Measurements from ENCODE around the gene TNFRSF1A. TPM values are rescaled to one million over a fixed set of nuclear protein-coding genes. Genes with fewer than 3 reads are reported as not detected.
"Not testable (repeated sequence)": the region's sequence is repeated elsewhere in the genome, so short reads cannot be mapped to it uniquely, and the experiment has no call there.

The TNFRSF1A gene
- total and polyA plus RNA-seq, 9 of the 15 experiments (the other 6 are each of a cell fraction or from before 2014, with no cell fraction given), result 0.76 to 43.5 (median 30.0) TPM

DNA sequence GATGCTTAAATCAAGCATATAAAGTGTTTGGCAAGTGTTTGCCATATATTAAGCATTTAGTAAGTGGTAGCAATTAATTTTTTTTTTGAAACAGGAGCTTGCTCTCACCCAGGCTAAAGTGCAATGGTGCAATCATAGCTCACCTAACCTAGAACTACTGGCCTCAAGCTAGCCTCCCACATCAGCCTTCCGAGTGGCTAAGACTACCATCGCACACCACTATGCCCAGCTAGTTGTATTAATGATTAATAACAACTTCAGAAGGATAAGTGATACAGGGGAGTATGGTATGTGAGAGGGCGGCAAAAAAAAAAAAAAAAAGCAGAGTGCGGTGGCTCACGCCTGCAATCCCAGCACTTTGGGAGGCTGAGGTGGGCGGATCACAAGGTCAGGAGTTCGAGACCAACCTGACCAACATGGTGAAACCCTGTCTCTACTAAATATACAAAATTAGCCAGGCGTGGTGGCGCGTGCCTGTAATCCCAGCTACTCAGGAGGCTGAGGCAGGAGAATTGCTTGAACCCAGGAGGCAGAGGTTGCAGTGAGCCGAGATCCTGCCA is 2.3 kb upstream of the TNFRSF1A start:
- H3K9ac ChIP-seq (ENCODE audit: insufficient read depth in 1 of 2, low read depth in 2 of 2, low read length in 2 of 2); H3K27ac ChIP-seq (ENCODE audit: extremely low read depth, low read depth, low read length); in situ Hi-C loops (cut with MboI); BruUV-seq (replicated peaks); H3K9me3 ChIP-seq (replicated peaks; ENCODE audit: control insufficient read depth, insufficient read depth, low read depth, low read length); H3K4me2 ChIP-seq (ENCODE audit: insufficient read depth, low read length); H2AFZ ChIP-seq (ENCODE audit: low read depth, low read length); FAIRE-seq; H3K36me3 ChIP-seq (ENCODE audit: control insufficient read depth, insufficient read depth, low read length); CTCF ChIA-PET (ENCODE audit: low intra/inter-chr PET ratio); DNase-seq (ENCODE audit: extremely low read depth in 1 of 4, low spot score in 3 of 4); H3K4me3 ChIP-seq; ATAC-seq; intact Hi-C loops (cut with micrococcal nuclease); H3K9me1 ChIP-seq (ENCODE audit: control insufficient read depth, insufficient read depth, low read length): not testable (repeated sequence)
- POLR2A ChIA-PET, result interaction anchor here (0.6 kb wide), 1 partner anchor 24 kb away, joined by 3 read pairs; no protein-coding TSS in a partner anchor
- Histone ChIP-seq H3K4me1 (replicated peaks in 1 of 2; ENCODE audit: control insufficient read depth in 2 of 2, insufficient read depth in 2 of 2, low read length in 2 of 2) (peaks cover 43 to 48% of the 10 kb centered on the region in 2 experiments), H3K79me2 (ENCODE audit: control insufficient read depth, insufficient read depth, low read length) (peaks cover 28% of the 10 kb centered on the region), H3K27me3 (ENCODE audit: control insufficient read depth in 2 of 2, insufficient read depth in 2 of 2, low read length in 2 of 2) (peaks cover 0 to 19% of the 10 kb centered on the region in 2 experiments; a peak in 2 of 5 replicates), H4K20me1 (replicated peaks; ENCODE audit: control insufficient read depth, insufficient read depth, low read length) (peaks cover 11% of the 10 kb centered on the region; the same call in 1 of the 2 replicates)
- peak; percentile 58 for TF ChIP-seq EGR1 (conservative IDR thresholded peaks at IDR 0.05)
- 44% methylated on average over 4 of the region's 11 CpGs for WGBS (ENCODE audit: insufficient coverage, low coverage, missing lambda C conversion rate)

DNA sequence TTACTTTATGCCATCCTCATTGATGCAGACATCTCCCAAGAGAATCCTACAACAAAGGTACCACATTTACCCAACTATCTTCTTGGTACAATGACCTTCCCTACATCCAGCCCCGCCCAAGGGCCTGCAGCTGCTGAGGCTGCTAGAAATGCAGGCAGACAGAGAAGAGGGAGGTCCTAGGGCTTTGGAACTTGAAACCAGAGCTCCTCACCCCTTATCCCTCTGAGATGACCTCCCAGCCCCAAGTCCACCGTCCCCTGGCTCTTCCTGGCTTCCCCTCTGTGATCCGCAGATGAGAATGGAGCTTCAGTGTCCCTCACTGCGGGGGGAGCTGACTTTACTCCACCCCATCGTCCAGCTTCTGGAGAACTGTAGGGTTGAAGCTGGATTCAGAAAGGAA is 1.6 kb upstream of the TNFRSF1A start:
- Histone ChIP-seq H3K27me3 (ENCODE audit: control insufficient read depth in 2 of 2, insufficient read depth in 2 of 2, low read length in 2 of 2) (peaks cover 0 to 17% of the 10 kb centered on the region in 2 experiments; a peak in 2 of 5 replicates), H4K20me1 (replicated peaks; ENCODE audit: control insufficient read depth, insufficient read depth, low read length) (peaks cover 11% of the 10 kb centered on the region; the same call in 1 of the 2 replicates), H3K9me3 (replicated peaks; ENCODE audit: control insufficient read depth, insufficient read depth, low read depth, low read length) (no peaks in the 10 kb centered on the region), H3K79me2 (ENCODE audit: control insufficient read depth, insufficient read depth, low read length) (peaks cover 35% of the 10 kb centered on the region), H2AFZ (ENCODE audit: low read depth, low read length) (no peak overlapping the region; the same call in 1 of the 2 replicates), H3K4me3 (no peak overlapping the region), H3K4me2 (ENCODE audit: insufficient read depth, low read length) (no peak overlapping the region), H3K4me1 (replicated peaks in 1 of 2; ENCODE audit: control insufficient read depth in 2 of 2, insufficient read depth in 2 of 2, low read length in 2 of 2) (peaks cover 43 to 52% of the 10 kb centered on the region in 2 experiments), H3K9me1 (ENCODE audit: control insufficient read depth, insufficient read depth, low read length) (no peaks in the 10 kb centered on the region), H3K36me3 (ENCODE audit: control insufficient read depth, insufficient read depth, low read length) (peaks cover 4% of the 10 kb centered on the region; the same call in 2 of the 3 replicates), H3K27ac (ENCODE audit: extremely low read depth, low read depth, low read length) (no peak overlapping the region), H3K9ac (ENCODE audit: insufficient read depth in 1 of 2, low read depth in 2 of 2, low read length in 2 of 2) (peak overlapping the region in 1 of 2 experiments; percentile 43; a peak in 1 of 4 replicates)
- in situ Hi-C loops (cut with MboI), result no loop called here
- 26% methylated on average over 4 of the region's 5 CpGs for WGBS (ENCODE audit: insufficient coverage, low coverage, missing lambda C conversion rate)
- no peak for TF ChIP-seq POLR2G (IDR thresholded peaks at IDR 0.05; ENCODE audit: low read depth, low read length)
- no peak for TF ChIP-seq MCM7 (IDR thresholded peaks at IDR 0.05)
- TF ChIP-seq ZNF124 (CRISPR knock-in tag; IDR thresholded peaks at IDR 0.05), result no peak
- TF ChIP-seq, protein P1, sequence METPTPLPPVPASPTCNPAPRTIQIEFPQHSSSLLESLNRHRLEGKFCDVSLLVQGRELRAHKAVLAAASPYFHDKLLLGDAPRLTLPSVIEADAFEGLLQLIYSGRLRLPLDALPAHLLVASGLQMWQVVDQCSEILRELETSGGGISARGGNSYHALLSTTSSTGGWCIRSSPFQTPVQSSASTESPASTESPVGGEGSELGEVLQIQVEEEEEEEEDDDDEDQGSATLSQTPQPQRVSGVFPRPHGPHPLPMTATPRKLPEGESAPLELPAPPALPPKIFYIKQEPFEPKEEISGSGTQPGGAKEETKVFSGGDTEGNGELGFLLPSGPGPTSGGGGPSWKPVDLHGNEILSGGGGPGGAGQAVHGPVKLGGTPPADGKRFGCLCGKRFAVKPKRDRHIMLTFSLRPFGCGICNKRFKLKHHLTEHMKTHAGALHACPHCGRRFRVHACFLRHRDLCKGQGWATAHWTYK (CRISPR knock-in tag; IDR thresholded peaks at IDR 0.05), result no peak
- peak; percentile 33; the same call in 1 of the 2 replicates for TF ChIP-seq CTBP1 (IDR thresholded peaks at IDR 0.05; ENCODE audit: borderline replicate concordance)
- TF ChIP-seq ZNF444 (CRISPR knock-in tag; IDR thresholded peaks at IDR 0.05), result no peak
- no peak for TF ChIP-seq CREBBP (IDR thresholded peaks at IDR 0.05; ENCODE audit: low read depth, low read length)
- CTCF ChIA-PET (ENCODE audit: low intra/inter-chr PET ratio), result no interaction called here
- FAIRE-seq (peak; percentile 82), ATAC-seq (no peak), DNase-seq (ENCODE audit: extremely low read depth in 1 of 4, low spot score in 3 of 4) (peak in 2 of 4 experiments; percentile 36 to 64)
- POLR2A ChIA-PET, result interaction anchor here (0.6 kb wide), 1 partner anchor 25 kb away, joined by 3 read pairs; no protein-coding TSS in a partner anchor
- BruUV-seq (replicated peaks), result no TSS peak
- intact Hi-C loops (cut with micrococcal nuclease), result no loop called here

Measured in K562 (cell line).